Ammon's horn (tissue), 1 donor: ENCODE data around the gene CHRND.

Experiments
- DNase-seq: peaks from one replicate; pipeline ENCODE4 v3.0.0-alpha.2; 2016; ENCODE audit warnings: low spot score

The CHRND gene

GRCh38 chr2:232488097-232488711 lies 37.8 kb upstream of the CHRND start:
- DNase-seq, result no peak

GRCh38 chr2:232488721-232489300 lies 37.1 kb upstream of the CHRND start:
- no peak for DNase-seq

GRCh38 chr2:232489516-232490220 lies 36.3 kb upstream of the CHRND start:
- DNase-seq, result no peak

GRCh38 chr2:232490221-232491138 lies 35.5 kb upstream of the CHRND start:
- no peak for DNase-seq

- DNase-seq, result no peak
Observed at GRCh38 chr2:232491139-232491780, 34.7 kb upstream of the CHRND start.

DNA sequence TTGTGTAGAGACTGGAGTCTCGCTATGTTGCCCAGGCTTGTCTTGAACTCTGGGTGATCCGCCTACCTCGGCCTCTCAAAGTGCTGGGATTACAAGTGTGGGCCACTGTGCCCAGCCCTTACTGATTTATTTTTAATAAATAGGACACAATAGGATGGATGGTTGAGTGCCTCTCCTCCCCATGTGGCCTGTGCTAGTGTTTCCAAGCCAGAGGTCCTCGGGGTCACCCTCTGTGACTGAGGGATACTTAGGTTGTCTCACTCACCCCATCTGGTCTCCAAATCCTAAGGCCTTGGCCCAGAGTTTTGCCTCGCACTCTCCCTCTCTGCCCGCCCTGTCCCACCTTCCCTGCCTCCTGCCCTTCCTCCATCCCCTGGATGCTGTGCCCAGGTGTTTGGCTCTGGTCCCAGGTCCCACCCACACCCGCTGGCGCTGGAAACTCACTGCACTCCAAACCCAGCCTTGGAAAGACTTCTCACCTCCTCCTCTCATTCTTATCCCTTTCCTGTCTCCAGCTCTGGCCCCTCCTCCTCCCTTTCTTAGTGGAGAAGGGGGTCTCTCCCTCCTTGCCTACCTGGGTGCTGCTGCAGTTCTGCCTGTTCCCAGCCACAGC lies 33.6 kb upstream of the CHRND start:
- DNase-seq, result no peak

- no peak for DNase-seq
Observed at GRCh38 chr2:232492963-232493700, 32.8 kb upstream of the CHRND start.

DNA sequence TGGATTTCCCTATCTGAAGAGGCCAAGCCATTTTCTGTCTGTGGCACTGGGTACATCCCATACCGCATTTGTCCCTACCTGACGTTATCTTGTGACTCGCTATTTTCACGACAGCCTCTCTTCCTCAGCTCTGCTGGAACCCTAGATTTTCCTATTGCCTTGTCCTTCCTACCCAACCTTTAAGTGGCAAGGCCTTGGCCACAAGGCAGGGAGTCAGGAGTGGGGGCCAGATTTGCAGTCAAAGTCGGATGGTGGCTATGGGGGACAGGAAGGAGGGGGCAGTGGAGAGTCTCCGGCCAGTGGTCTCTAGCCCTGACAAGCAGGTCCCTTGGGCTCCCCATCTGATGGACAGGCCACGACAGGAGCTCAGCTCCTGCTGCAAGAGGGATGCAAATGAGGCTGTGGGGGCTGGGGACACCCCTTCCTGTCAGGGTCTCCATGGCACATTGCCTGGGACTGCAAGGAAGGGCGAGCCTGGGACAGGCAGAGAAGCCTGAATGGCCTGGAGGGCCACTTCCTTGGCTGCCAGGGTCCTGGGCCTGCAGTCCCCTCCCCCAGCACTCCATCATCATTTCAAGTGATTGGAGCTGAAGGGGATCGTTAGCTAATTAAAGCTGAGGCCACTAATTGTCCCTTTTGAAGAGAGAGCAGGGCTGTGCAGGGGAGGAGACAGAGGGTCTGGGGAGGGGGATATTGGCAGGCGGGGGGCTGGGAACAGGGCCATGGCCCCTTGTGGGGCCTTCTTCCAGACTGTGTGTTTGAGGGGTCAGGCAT lies 32.1 kb upstream of the CHRND start:
- no peak for DNase-seq

DNA sequence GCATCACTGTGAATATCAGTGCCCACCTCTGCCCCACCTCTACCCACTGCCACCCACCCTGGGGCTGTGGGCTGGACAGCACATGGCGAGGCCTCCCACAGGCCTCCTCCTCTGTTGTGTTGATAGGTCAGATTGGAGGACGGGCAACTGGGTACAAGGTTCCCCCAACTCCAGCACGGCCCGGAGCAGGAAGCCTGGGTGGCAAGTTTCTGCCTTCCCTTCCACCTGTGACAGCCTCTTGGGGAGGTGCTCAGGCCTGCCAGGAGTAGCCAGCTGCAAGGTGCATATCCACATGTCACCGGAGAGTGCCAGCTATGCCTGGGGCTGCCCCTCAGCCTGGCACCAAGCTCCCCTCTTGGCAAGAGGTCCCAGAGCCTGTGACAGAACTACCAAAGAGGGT lies 31.4 kb upstream of the CHRND start:
- DNase-seq, result no peak

DNA sequence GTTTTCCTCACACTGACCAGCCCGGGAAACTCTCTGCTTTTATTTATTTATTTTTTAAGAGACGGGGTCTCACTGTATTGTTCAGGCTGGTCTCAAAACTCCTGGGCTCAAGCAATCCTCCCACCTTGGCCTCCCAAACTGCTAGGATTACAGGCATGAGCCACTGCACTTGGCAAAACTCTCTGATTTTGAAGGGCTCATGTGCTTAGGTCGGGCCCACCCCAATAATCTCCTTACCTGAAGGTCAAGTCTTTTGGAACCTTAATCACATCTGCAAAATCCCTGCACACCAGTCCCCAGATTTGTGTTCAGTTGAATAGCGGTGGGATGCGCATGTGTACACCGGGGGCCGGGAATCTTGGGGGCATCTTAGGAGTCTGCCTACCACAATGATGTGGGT lies 30.7 kb upstream of the CHRND start:
- DNase-seq, result no peak

DNA sequence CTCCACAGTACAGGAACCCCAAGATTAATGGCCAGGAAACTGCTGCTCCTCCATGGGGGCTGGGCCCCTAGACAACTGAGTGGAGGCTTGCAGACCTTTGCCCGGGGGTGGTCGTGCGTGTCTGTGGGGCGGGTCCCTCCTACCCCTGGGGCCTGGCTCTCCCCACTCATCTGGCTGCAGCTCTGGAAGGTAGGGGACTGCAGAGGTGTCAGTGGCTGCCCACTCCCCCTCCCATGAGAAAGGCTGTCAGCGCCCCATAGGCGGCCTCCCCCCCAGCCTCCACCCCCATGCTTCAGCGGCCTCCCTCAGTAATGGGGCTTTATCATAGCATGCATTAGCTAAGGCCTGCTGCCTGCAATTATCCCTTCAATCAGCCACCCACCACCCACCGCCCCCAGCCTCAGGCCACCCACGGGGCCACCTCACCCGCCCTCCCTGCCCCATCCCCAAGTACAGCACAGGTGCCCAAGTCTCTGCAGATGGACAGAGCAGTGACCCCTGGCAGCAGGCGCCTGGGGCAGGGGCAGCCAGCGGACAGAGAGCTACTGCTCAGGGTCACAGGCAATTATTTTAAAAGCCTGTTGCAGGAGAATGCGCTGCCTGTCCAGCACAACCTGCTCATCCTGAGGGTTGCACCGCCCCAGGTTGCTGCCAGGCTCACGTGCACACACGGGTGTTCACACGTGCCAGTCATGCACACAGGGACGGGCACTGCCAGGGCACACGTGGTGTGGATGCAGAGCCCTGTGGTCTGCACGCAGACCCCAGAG lies 29.3 kb upstream of the CHRND start:
- no peak for DNase-seq

- no peak for DNase-seq
Observed at GRCh38 chr2:232497348-232497747, 28.6 kb upstream of the CHRND start.

DNA sequence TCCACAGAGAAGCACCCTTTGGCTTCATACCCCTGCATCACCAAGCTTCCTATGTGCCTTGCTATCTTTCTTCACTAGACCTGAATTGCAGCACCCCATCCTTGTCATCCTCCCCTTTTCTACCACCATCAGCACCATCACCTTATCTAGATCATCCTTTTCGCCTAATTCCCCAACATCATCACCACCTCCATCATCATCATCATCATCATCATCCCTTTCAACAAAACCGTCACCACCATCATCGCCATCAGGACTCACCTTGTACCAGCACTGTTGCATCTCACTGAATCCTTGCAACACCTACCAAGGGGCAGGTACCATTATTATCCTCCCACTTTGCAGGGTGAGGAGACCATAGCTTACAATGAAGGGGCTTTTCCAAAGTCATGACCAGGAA lies 27.5 kb upstream of the CHRND start:
- no peak for DNase-seq

DNA sequence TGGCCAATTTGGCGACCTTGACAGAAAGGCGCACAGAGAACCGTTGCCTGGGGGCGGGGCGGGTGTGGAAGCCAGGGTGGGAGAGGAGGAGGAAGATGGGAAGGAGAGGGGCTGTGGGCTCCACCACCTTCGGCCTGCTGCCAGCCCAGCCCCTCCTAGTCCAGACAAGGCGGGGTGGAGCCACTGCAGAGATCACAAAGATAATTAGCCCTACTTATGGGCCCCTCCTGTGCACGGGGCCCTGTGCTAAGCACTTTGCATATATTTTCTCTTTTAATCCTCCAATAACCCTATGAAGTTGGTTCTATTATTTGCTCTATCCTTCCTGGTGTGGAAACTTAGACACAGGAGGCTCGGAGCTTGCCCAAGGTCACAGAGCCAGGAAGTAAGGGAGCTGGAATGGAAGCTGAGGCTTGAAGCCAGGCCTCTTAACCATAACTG lies 24.6 kb upstream of the CHRND start:
- no peak for DNase-seq

- DNase-seq, result no peak
Observed at GRCh38 chr2:232501794-232502390, 24.1 kb upstream of the CHRND start.

DNA sequence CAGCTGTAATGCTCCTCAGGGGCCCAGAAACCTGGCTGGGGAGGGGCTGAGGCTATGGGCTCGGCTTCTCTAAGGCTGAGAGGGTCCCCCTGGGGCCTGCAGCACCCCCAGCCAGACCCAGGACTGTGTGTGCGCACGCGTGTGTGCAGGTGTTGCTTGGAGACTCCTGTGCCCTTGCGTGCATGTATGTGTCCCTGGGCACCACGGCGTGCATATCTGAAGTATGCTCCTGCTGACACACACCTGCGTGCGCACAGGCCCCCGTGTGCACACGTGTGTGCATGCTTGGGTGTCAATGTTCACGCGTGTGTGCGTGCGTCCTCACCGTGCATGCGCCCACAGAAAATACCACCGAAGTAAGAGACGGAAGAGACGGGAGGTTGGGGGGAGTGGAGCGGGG lies 23.4 kb upstream of the CHRND start:
- no peak for DNase-seq

- no peak for DNase-seq
Observed at GRCh38 chr2:232502911-232503808, 22.8 kb upstream of the CHRND start.

DNA sequence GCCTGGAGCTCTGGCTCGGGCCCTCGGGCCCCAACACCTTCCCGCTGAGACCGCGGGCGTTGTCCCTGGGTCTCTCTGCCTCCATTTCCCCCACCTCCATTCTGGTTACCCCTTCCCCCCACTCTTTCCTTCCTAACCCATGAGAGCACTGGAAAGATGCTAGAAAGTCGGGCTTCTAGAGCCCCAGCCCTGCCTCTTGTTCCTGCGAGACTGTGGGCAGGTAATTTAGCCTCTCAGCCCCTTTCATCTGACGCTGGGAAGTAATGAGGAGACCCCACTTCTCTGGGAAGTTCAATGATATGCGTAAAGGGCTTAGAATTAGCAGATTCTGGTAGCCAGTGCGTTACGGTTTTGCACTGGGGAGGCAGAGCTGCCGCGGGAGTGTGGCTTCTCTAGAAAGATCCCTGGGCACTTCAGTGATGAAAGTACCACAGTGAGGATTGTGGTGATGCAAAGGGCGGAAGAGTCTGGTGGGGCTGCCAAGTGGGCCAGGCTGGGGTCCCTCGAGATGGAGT lies 22.1 kb upstream of the CHRND start:
- no peak for DNase-seq
